Nephron (organoid): ENCODE measurements around the gene ZFP36L2.

Source experiments
- H3K27ac Mint-ChIP-seq, 3 experiments: 2 replicates each; pipeline ENCODE4 v1.8.0; 2020; ENCODE audit warnings: mixed read lengths in 3 of 3, mild to moderate bottlenecking in 2 of 3, moderate library complexity in 1 of 3
- H3K27me3 Mint-ChIP-seq: 2 replicates; pipeline ENCODE4 v1.8.0; 2021; ENCODE audit warnings: low read depth, mild to moderate bottlenecking, moderate library complexity, mixed read lengths
- H3K36me3 Mint-ChIP-seq: 2 replicates; pipeline ENCODE4 v1.8.0; 2020; ENCODE audit warnings: low read depth, mixed read lengths
- H3K4me1 Mint-ChIP-seq: 2 replicates; pipeline ENCODE4 v1.8.0; 2020; ENCODE audit warnings: mixed read lengths
- H3K4me3 Mint-ChIP-seq, 3 experiments: 2 replicates each; pipeline ENCODE4 v1.8.0; 2020; ENCODE audit warnings: mild to moderate bottlenecking in 3 of 3, mixed read lengths in 3 of 3, moderate library complexity in 2 of 3
- H3K9me3 Mint-ChIP-seq: 2 replicates; pipeline ENCODE4 v1.8.0; 2020; ENCODE audit warnings: mixed read lengths
- TF ChIP-seq, protein P1 (sequence below), 3 experiments: fragments of 200-600 bp; sonication (generic); IDR thresholded peaks; one replicate each; pipeline ENCODE4 v1.5.0; 2021; ENCODE audit warnings: antibody characterized with exemption in 3 of 3; ENCODE audit not compliant: unreplicated experiment in 3 of 3

The ZFP36L2 gene

DNA sequence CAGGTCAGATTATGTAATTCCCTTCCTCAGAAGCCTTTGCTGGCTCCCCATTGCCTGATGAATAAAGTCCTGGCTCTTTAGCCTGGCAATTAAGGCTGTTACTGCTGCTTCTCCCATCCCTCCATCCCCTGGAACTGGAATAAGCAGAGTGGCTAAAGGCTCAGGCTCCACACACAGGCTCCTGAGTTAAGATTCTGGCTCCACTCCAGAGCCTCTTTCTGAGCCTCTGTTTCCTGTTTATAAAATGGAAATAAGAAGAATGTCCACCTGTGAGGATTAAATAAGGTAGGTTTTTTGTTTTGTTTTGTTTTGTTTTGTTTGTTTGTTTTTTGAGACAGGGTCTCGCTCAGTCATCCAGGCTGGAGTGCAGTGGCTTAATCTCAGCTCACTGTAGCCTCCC lies 50.0 kb downstream of the ZFP36L2 start:
- no peak overlapping the region for H3K4me3 Mint-ChIP-seq
- H3K27me3 Mint-ChIP-seq, result peaks cover 6% of the 10 kb centered on the region
- peaks cover 51% of the 10 kb centered on the region for H3K4me1 Mint-ChIP-seq
- TF ChIP-seq, protein P1, sequence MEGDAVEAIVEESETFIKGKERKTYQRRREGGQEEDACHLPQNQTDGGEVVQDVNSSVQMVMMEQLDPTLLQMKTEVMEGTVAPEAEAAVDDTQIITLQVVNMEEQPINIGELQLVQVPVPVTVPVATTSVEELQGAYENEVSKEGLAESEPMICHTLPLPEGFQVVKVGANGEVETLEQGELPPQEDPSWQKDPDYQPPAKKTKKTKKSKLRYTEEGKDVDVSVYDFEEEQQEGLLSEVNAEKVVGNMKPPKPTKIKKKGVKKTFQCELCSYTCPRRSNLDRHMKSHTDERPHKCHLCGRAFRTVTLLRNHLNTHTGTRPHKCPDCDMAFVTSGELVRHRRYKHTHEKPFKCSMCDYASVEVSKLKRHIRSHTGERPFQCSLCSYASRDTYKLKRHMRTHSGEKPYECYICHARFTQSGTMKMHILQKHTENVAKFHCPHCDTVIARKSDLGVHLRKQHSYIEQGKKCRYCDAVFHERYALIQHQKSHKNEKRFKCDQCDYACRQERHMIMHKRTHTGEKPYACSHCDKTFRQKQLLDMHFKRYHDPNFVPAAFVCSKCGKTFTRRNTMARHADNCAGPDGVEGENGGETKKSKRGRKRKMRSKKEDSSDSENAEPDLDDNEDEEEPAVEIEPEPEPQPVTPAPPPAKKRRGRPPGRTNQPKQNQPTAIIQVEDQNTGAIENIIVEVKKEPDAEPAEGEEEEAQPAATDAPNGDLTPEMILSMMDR (IDR thresholded peaks at IDR 0.05; ENCODE audit: unreplicated experiment in 3 of 3), result no peak
- no peaks in the 10 kb centered on the region for H3K36me3 Mint-ChIP-seq
- H3K27ac Mint-ChIP-seq, result peak overlapping the region; percentile 58 to 95 (median 81)
- no peaks in the 10 kb centered on the region for H3K9me3 Mint-ChIP-seq

DNA sequence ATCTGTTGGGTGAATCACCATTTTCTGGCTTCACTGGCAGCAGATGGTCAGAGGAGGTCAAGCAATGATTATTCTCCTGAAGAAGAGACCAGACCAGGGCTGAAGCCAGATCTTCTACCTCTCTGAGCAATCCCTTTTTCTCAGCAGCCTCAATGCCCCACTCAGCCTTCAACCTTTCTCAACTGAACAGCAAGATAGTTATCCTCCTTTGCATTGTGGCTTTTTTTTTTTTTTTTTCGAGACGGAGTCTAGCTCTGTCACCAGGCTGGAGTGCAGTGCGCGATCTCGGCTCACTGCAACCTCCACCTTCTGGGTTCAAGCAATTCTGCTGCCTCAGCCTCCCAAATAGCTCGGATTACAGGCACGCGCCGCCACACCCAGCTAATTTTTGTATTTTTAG lies 50.5 kb downstream of the ZFP36L2 start:
- Mint-ChIP-seq H3K27me3 (peaks cover 10% of the 10 kb centered on the region), H3K36me3 (no peaks in the 10 kb centered on the region), H3K4me1 (peaks cover 46% of the 10 kb centered on the region)

DNA sequence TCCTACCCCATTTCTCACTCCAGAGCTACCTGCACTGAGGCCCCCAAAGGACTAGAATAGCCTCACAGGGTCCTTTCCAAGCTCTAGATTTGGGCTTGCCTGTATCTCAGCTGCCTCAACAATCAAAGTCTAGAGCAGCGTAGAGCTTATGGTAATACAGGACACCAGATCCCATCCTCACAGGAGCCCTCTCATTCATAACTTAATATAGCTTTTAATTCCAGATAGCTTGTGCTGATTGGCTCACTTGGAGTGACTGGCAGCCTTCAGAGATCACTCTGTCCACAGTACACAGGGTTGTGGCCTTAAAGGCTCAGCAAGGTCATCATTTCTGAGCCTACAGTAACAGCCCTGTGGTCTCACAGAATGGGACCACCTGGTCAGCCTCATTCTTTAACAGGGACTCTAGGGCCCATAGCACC lies 51.4 kb downstream of the ZFP36L2 start:
- no peaks in the 10 kb centered on the region for H3K36me3 Mint-ChIP-seq
- H3K9me3 Mint-ChIP-seq, result no peaks in the 10 kb centered on the region
- peak overlapping the region in 2 of 3 experiments; percentile 1 to 20 for H3K4me3 Mint-ChIP-seq
- TF ChIP-seq, protein P1 (IDR thresholded peaks at IDR 0.05; ENCODE audit: unreplicated experiment in 3 of 3), result no peak
- peaks cover 10% of the 10 kb centered on the region for H3K27me3 Mint-ChIP-seq
- H3K27ac Mint-ChIP-seq, result peak overlapping the region; percentile 93 to 95 (median 93)
- H3K4me1 Mint-ChIP-seq, result peaks cover 43% of the 10 kb centered on the region

More for the DNA sequence above, 50.5 kb downstream of the ZFP36L2 start:
- Mint-ChIP-seq H3K4me3 (no peak overlapping the region), H3K9me3 (no peaks in the 10 kb centered on the region), H3K27ac (peak overlapping the region; percentile 72 to 95 (median 81))
- TF ChIP-seq, protein P1 (IDR thresholded peaks at IDR 0.05; ENCODE audit: unreplicated experiment in 3 of 3), result no peak

DNA sequence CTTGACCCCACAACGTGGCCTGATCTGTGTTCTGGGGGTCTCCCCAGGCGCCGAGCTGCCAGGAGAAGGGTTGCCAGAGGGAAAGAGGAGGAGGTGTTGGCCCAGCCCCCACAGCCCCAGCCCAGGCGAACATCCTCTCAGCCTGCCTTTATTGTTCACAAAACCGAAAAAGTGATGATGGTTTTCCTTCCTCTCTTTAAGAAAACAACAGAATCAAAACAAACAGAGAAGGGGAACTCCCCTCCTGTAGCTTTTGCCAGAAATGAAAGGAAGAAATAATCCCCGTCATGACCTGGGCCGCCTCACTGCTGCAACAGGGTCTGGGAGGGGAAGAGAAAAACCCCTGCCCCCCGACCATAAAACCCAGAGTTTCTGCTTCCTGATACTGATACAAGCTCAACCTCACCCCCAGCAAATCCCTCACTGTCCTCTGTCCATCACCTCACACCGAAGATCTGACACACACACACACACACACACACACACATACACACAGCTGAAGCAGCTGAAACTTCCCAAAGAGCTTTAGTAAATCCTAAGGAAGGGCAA lies 52.0 kb downstream of the ZFP36L2 start:
- Mint-ChIP-seq H3K27ac (peak overlapping the region; percentile 93 to 95 (median 93)), H3K9me3 (no peaks in the 10 kb centered on the region), H3K36me3 (no peaks in the 10 kb centered on the region), H3K27me3 (peaks cover 10% of the 10 kb centered on the region), H3K4me1 (peaks cover 43% of the 10 kb centered on the region), H3K4me3 (peak overlapping the region; percentile 1 to 33 (median 20))
- TF ChIP-seq, protein P1 (IDR thresholded peaks at IDR 0.05; ENCODE audit: unreplicated experiment in 3 of 3), result no peak
